GM21526 (cell line): ENCODE data around the gene TBX21.
"Not testable (repeated sequence)": the region's sequence is repeated elsewhere in the genome, so short reads cannot be mapped to it uniquely, and the experiment has no call there.

Source experiments
- ATAC-seq: cut with Tn5 transposase; IDR thresholded peaks from one replicate; pipeline ENCODE4 v1.9.1; 2021; ENCODE audit warnings: moderate library complexity; ENCODE audit not compliant: unreplicated experiment, low FRiP score

The TBX21 gene

DNA sequence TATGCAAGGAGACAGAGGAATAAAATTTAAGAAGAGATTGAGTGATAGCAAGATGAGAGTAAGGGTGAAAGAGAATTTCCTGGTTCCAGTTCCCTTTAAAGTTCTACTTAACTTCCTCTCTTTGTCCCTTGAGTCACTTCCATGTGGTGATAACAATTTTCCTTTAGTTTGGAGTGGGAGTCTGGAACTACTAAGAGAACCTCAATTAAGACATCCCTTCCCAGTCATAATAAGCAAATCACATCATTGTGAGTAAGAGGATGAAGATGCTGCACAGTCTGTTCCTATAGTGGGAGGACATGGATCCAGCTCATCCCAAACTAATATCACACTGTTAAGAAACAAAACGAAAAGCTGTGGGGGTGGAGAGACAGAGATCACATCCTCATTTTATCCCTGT, 24.4 kb downstream of the TBX21 start:
- no peak for ATAC-seq

DNA sequence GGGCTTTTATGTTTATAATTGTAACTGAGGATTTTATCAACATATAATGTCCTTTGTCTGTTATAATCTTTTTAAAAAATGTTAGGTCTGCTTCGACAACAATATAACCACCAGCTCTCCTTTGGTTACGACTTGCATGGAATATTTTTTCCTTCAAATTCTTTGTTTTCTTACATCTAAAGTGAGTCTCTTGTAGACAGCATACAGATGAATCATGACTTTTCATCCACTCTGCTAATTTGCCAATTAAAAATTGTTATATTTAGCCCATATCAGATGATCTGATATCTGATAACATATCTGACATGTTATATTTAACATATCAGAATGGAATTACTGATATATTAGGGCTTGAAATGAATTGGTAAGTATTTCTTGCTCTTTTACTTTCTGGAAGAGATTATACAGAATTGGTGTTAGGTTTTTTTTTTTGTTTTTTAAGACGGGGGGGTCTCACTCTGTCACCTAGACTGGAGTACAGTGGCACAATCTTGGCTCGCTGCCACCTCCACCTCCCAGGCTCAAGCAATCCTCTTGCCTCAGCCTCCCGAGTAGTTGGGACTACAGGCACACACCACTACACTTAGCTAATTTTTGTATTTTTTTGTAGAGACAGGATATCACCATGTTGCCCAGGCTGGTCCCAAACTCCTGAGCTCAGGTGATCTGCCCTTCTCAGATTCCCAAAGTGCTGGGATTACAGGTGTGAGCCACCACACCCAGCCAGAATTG, 27.5 kb downstream of the TBX21 start:
- no peak for ATAC-seq

DNA sequence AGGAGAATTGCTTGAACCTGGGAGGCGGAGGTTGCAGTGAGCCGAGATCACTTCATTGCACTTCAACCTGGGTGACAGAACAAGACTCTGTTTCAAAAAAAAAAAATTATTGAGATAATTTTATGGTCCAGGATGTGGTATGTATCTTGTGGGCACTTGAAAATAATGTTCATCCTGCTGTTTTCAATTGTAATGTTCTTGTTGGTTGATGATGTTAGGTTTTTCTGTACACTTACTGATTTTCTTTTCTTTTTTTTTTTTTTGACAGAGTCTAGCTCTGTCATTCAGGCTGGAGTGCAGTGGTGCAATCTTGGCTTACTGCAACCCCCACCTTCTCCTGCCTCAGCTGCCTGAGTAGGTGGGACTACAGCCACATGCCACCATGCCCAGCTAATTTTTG, 29.7 kb downstream of the TBX21 start:
- no peak for ATAC-seq

DNA sequence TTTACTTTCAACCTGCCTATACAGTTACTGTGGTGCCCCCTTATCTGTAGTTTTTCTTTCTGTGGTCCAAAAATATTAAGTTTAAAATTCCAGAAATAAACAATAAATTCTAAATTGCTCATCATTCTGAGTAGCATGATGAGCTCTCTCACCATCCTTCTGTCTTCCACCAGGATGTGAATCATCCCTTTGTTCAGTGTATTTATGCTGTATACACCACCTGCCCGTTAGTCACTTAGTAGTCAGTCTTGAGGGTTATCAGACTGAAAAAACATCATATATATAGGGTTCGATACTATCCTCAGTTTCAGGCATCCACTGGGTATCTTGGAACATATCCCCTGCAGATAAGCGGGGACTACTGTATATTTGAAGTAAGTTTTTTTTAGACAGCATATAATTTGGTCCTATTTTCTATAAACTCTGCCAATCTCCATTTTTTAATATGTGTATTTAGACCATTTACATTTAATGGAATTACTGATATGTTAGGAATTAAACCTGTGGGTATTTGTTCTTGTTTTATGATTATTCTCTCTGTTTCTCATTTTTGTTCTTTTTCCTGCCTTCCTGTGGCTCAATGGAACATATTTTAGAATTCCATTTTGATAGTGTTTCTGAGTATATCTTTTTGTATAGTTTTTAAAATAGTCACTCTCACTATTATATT, 31.0 kb downstream of the TBX21 start:
- no peak for ATAC-seq

DNA sequence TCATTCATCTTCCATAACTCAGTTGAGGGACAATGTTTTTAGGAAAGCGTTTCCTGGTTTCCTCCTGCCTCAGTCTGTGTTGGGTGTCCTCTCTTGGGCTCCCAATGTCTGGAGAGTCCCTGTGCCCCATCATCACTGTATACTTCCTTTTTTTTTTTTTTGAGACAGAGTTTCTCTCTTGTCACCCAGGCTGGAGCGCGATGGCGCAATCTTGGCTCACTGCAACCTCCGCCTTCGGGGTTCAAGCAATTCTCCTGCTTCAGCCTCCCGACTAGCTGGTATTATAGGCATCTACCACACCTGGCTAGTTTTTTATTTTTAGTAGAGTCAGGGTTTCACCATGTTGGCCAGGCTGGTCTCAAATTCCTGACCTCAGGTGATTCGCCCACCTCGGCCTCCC, 40.6 kb downstream of the TBX21 start:
- ATAC-seq: not testable (repeated sequence)

DNA sequence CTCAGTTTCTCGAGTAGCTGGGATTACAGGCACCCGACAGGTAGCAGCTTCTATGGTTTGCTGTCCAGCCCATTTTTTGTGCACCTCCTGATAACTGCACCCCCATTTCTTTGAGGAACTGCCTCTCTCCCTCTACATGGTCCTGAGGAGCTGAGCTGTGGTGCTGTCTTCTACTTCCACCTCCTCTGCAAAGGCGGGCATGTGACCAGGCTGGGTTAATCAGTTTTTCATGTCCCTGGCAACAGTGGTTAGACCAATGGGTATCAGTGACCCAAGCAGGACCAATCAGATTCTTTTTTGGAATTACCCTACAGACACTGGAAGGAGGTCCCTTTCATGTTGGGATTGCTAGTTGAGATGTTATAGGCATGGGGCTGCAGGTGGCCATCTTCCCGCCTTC, 41.3 kb downstream of the TBX21 start:
- ATAC-seq: no peak

DNA sequence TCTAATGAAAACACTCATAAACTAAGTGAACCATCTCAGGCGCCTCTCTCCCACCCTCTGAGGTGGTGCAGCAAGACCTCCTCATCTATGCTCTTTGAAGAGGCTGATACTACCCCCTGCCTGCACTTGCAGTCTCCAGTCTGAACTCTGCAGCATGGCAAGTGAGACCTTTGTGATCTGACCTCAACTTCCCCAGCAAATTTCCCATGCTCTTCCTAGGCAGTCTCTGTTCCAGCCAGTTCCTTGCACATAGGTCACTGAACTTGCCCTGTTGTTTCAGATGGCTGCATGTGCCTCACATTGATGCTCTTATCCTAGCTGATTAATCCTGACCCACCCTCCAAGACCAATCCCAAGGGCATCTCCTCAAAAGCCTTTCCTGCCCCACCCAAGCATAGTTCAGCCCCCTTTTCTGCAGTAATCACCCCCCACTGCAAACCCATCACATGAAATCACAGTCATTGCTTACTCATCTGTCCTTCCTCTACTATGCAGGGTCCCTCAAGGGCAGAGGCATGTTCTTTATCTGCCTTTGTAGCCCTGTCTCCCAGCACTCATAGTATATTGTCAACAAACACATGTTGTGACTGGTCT, 42.0 kb downstream of the TBX21 start:
- ATAC-seq: no peak

DNA sequence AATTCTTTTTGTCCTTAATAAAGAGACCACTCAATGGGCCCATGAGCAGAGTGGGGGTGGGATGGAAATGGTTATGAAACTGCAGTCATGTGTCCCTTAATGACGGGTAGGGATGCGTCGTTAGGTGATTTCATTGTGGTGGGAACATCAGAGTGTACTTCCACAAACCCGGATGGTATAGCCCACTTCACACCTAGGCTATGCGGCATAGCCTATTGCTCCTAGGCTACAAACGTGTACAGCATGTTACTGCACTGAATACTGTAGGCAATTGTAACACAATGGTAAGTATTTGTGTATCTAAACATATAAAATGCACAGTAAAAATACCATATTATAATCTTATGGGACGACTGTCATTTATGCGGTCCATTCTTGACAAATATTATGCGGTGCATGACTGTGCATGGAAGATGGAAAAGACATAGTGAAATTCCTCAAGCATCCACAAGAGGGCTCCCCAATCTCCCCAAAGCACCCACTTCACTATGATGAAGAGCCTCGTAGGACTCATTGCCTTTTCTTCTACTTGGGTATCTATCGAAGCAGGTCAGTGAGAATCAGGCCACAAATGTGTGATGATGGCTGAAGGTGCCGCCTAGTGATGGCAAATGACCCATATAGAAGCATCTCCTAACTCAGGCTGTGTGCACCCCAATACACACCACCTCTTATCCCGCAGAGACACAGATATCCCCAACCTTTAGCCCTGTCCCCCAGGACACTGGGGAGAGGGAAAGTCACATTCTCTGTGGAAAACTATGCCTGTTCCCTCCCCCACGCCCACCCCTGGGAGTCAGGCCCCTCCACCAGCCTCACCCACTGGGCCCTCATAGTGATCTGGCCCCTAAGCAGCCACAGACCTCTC, 43.5 kb downstream of the TBX21 start:
- no peak for ATAC-seq

DNA sequence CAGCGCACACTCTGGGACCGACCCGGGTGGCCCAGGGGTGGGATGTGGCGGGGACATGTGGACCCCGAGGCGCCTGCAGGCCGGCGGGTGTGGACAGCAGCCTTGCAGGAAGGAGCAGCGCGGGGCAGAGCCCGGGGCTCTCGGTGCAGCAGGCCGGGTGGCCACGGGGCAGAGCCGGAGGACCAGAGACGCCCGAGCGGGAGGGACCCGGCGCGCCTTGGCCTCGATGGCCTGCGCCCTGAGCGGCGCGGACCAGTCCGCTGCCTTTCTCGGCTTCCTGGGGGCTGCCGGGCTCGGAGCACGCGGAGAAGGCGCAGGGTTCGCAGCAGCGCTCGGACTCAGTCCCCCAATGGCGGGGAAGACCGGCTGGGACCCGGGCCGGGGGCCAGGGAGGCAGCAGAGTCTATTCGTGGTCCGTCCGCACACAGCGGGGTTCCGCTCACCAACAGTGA, 45.2 kb downstream of the TBX21 start:
- no peak for ATAC-seq

DNA sequence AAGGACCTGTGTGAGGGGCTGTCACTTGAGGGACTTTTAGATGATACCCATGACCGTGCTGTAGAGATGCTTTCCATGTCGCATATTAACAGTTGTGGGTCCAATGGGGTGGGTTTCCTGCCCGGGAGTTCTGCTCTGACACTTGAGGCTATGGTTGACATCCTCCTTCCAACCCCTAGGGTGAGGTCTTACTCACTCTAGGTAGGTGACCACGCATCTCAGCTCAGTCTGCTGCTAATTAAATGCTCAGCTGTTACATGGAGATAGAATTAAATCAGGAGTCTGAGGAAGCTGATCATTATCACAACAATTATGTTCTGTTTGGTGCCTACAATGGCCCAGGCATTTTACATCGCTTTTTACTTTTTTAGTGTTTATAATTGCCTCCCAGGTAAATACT, 48.4 kb downstream of the TBX21 start:
- ATAC-seq: no peak

DNA sequence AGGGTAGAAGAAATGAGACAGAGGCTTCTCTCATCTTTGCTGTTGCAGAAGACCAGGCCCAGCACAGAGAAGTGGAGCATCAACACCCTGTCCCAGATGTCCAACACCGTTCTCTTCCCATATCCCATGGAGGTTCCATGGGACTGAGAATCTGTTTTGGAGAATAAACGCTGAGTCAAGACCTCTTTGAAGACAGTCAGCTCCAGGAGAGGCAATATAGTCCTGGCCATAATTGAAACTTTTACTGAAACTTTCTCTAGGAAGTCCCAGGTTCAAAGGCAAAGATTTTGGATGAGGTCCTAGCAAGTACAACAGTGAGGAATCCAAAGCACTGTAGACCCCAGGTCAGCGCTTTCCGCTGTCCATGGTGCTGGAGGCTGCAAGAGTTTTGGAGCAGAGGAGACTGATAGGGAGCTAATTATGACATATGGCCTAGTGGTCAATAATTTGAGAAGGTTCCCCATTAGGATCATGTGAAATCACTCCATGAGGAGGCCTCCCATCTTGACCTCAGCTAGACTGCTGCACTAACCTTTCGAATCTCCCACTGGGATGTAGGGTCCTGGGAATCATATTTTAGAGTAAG, 52.6 kb downstream of the TBX21 start:
- ATAC-seq: no peak

DNA sequence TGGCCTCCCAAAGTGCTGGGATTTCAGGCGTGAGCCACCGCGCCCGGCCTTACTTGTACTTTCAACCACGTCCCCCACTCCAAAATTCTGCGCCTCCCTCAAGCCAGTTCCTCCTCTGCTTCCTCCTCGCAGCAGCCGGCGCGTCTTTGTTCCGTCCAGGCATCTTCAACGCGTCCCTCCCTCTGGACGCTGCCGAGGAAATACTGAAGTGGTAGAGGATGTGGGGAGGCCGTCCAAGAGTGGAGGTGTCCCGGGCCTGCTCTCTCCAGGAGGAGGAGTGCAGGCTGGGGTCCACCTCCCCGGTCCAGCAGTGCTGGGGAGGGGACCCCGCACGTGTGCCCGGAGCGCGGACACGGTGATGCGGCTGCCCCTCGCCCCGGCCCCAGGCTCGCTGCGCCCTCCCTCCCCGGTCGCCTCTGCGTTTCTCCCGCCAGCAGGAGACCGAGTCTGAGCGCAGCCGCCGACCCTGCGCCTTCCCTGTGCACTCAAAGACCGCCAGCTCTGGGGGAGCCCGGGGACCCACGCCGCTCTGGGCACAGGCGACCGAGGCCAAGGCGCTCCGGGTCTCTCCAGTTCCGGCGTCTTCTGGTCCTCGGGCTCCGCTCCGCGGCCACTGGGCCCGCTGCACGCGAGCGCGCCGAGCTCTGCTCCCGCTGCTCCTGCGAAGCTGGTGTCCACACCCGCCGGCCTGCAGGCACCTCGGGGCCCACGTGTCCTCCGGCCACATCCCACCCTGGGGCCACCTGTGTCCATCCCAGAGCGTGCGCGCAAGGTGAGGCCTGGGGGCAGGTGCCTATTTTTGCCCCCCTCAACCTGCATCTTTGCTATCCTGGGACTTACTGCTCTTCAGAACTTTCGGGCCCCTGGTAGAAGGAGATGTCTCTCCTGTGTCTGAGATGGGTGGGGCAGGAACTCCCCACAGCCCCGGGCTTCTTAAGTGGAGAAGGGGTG, 56.9 kb downstream of the TBX21 start:
- no peak for ATAC-seq

DNA sequence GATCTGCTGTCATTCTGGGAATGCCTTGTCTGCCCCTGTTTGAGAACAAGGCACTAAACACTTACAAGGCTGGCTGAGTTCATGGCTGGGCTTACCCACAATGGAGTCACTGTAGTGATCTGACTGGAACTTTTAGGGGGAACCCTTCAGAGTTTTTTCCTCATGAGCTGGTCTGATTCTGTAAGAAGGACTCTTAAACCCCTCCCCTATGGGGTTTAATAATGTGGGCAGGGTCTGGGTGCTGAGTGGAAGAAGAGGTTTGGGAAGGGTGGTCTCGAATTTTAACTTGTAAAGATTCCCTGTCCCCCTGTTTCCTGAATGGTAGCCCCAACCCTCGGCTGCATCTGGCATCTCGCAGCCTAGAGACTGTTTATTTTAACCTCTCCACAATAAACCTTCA, 58.0 kb downstream of the TBX21 start:
- ATAC-seq: no peak

DNA sequence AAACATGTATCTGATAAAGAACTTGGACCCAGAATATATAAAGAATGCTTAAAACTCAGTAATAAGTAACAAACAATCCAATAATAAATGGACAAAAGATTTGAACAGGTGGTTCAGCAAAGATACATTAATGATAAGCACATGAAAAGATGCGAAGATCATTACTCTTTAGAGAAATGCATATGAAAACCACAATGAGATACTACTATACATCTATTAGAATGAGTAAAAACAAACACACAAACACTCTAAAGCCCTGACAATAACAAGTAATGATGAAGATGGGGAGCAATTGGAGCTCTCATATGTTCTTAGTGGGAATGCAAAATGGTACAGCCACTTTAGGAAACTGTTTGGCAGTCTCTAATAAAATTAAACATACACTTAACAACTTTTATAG, 59.4 kb downstream of the TBX21 start:
- no peak for ATAC-seq

DNA sequence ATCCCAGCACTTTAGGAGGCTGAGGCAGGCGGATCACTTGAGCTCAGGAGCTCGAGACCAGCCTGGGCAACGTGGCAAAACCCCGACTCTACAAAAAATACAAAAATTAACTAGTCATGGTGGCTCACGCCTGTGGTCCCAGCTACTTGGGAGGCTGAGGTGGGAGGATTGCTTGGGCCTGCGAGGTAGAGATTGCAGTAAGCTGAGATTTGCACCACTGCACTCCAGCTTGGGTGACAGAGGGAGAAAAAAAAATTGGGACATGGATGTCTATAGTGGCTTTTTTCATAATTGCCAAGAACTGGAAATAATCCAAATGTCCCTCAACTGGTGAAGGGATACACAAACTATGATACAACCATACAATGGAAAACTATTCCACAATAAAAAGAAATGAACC, 59.9 kb downstream of the TBX21 start:
- no peak for ATAC-seq
